ENCODE measurements around the gene GABRB1. TPM values are rescaled to one million over a fixed set of nuclear protein-coding genes. Genes with fewer than 3 reads are reported as not detected.

The GABRB1 gene
- total and polyA plus RNA-seq, 2 donors (not counting 3 experiments of a cell fraction or from before 2014, with no cell fraction given): not detected

DNA sequence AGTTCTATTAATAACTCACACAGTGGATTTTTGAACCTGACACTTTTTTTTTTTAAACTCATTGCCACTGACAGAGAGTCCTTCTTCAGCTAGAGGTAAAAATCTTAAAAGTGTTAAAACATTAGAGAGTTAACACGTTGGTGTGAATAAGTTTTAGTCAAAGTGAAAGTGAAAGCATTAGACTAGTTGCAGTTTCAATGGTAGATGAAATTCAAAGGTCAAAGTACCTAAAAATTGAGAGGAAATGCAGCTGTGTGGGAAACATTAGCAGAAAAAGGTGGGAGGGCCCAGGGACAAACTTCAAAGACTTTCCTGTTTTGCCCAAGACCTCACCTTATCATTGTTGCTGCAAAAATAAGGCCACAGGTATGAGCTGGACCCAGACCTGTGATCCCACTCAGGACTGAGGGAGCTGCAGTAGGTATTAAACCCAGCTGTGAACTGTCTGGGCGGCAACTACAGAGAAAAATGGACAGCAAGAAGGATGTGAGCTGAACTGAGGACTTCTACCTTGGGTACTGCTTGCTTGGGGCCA is 20.4 kb upstream of the GABRB1 start:
- H3K79me2 ChIP-seq (ENCODE audit: control insufficient read depth, insufficient read depth, low read length): no peaks in the 10 kb centered on the region
- H3K9ac ChIP-seq (replicated peaks; ENCODE audit: extremely low read depth, insufficient read depth, low read length): no peak overlapping the region
- no peak overlapping the region for H3K4me3 ChIP-seq (replicated peaks in 1 of 3; ENCODE audit: insufficient read depth in 1 of 3, low read depth in 1 of 3, low read length in 3 of 3)
- intact Hi-C loops (cut with micrococcal nuclease) (no loop called here), dilution Hi-C loops (cut with MboI; ENCODE audit: extremely low pct_ligation_motif_present, low sequenced_read_pairs) (no loop called here)
- H4K20me1 ChIP-seq (replicated peaks; ENCODE audit: control insufficient read depth, extremely low read depth, insufficient read depth, low read length): no peaks in the 10 kb centered on the region
- no peak overlapping the region for H3K27ac ChIP-seq (ENCODE audit: insufficient read depth, low read depth, low read length)
- ChIA-PET POLR2A (no interaction called here), CTCF (interaction anchor here (1.1 to 1.2 kb wide), 2 partner anchors 11 to 23 kb away, joined by 3 to 4 read pairs; no protein-coding TSS in a partner anchor)
- H3K27me3 ChIP-seq (ENCODE audit: control insufficient read depth in 2 of 2, insufficient read depth in 2 of 2, low read length in 2 of 2): no peaks in the 10 kb centered on the region
- no peaks in the 10 kb centered on the region for H3K36me3 ChIP-seq (ENCODE audit: control insufficient read depth in 2 of 2, extremely low read depth in 1 of 2, insufficient read depth in 2 of 2, low read length in 2 of 2)
- no peak for FAIRE-seq
- no TSS peak for BruUV-seq (replicated peaks)
- no peaks in the 10 kb centered on the region for H3K9me3 ChIP-seq (replicated peaks; ENCODE audit: control insufficient read depth, insufficient read depth, low read length)
- H3K9me1 ChIP-seq (replicated peaks; ENCODE audit: control insufficient read depth, extremely low read depth, insufficient read depth, low read length): no peaks in the 10 kb centered on the region
- H3K4me2 ChIP-seq (ENCODE audit: insufficient read depth, low read length): no peak overlapping the region
- H2AFZ ChIP-seq (ENCODE audit: low read depth, low read length): peak overlapping the region; percentile 41
- DNase-seq (ENCODE audit: low read depth, low spot score): no peak
- TF ChIP-seq FOS (IDR thresholded peaks at IDR 0.05; ENCODE audit: borderline replicate concordance, insufficient read depth, low read length) (no peak), GATA2 (IDR thresholded peaks at IDR 0.05; ENCODE audit: insufficient read depth, insufficient read length, low read depth, low read length) (no peak), MYC (IDR thresholded peaks at IDR 0.05; ENCODE audit: low read depth, low read length) (no peak), POLR2A (IDR thresholded peaks at IDR 0.05; ENCODE audit: low read depth, low read length) (no peak), EZH2 (IDR thresholded peaks at IDR 0.05; ENCODE audit: borderline replicate concordance, low read depth, low read length, severe bottlenecking) (no peak), JUN (IDR thresholded peaks at IDR 0.05; ENCODE audit: borderline replicate concordance, insufficient read depth, insufficient read length, low read depth) (no peak), POLR2AphosphoS5 (IDR thresholded peaks at IDR 0.05; ENCODE audit: insufficient read depth, low read depth, low read length) (no peak)
- TF ChIP-seq, protein P1, sequence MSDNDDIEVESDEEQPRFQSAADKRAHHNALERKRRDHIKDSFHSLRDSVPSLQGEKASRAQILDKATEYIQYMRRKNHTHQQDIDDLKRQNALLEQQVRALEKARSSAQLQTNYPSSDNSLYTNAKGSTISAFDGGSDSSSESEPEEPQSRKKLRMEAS (IDR thresholded peaks at IDR 0.05; ENCODE audit: insufficient read depth, insufficient read length): no peak
- TF ChIP-seq, protein P2, sequence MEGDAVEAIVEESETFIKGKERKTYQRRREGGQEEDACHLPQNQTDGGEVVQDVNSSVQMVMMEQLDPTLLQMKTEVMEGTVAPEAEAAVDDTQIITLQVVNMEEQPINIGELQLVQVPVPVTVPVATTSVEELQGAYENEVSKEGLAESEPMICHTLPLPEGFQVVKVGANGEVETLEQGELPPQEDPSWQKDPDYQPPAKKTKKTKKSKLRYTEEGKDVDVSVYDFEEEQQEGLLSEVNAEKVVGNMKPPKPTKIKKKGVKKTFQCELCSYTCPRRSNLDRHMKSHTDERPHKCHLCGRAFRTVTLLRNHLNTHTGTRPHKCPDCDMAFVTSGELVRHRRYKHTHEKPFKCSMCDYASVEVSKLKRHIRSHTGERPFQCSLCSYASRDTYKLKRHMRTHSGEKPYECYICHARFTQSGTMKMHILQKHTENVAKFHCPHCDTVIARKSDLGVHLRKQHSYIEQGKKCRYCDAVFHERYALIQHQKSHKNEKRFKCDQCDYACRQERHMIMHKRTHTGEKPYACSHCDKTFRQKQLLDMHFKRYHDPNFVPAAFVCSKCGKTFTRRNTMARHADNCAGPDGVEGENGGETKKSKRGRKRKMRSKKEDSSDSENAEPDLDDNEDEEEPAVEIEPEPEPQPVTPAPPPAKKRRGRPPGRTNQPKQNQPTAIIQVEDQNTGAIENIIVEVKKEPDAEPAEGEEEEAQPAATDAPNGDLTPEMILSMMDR (IDR thresholded peaks at IDR 0.05; ENCODE audit: extremely low read depth in 1 of 2, insufficient read depth in 1 of 2, low read depth in 1 of 2, low read length in 2 of 2): no peak
- H3K4me1 ChIP-seq (ENCODE audit: control insufficient read depth, extremely low read depth, insufficient read depth, low read length): no peaks in the 10 kb centered on the region

Data from endothelial cell of umbilical vein (primary cell).